Mucosa of gallbladder (tissue), 1 donor: ENCODE data around the gene LRRTM4. TPM values are rescaled to one million over a fixed set of nuclear protein-coding genes. Genes with fewer than 3 reads are reported as not detected.
"Not testable (repeated sequence)": the region's sequence is repeated elsewhere in the genome, so short reads cannot be mapped to it uniquely, and the experiment has no call there.

Experiments
- DNase-seq: peaks from one replicate; pipeline ENCODE4 v3.0.0-alpha.2; 2020; ENCODE audit warnings: low spot score
- total RNA-seq: library from RNA; stranded (reverse); gene quantifications from one replicate; pipeline ENCODE4 v1.2.1, GENCODE V29; 2021
- donor health status: DM: no; HTN: no; CAD: no.

Gene LRRTM4
- total RNA-seq, 1 donor from 2014 or later, result 0.23 TPM

DNA sequence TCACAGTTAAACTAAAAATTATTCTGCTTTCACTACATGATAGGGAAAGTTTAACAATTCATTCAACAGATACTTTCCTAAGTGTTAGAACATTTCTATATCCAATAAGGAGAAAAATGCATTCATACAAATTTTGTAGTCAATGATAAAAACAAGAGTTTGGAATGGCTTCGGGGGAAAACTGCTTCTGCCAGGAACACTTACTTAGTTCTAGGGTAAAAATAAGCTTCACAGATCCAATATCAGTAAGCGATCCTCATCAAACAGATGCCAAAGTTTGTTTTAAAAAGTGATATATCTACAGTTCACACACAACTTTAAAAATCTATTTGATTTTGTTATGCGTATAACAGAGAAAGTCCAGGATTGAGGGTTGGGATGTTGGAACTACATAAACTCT lies 199.7 kb downstream of the LRRTM4 start:
- no peak for DNase-seq

DNA sequence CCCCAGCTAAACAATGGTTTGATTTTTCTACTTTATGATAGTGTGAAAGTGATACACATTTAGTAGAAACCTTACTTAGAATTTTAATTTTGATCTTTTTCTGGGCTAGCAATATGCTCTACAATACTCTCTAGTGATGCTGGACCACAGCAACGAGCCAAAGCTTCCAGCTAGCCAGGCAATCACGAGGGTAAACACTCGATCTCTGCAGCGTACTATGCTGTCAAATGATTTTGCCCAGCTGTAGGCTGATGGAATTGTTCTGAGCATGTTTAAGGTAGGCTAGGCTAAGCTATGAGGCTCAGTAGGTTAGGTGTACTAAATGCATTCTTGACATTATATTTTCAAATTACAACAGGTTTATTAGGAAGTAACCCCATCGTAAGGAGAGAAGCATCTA lies 207.5 kb downstream of the LRRTM4 start:
- no peak for DNase-seq

DNA sequence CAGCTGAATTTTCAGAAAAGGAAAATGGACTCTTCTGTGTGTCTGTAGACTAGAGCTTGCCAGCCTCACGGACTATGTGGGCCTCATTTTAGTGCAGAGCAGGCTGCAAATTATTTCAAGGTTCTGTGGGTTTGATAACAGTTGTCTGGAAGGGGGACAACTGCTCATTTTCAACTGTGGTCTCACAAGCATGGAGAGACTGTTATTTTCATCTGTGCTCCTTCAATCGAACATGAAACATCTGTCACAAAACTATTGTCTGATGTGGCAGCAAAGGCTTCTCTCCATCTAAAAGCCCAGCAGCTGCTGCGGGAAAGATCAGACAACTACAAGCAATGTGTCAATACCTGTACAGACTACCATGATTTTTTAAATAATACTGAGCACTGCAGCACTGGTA lies 211.8 kb downstream of the LRRTM4 start:
- no peak for DNase-seq

DNA sequence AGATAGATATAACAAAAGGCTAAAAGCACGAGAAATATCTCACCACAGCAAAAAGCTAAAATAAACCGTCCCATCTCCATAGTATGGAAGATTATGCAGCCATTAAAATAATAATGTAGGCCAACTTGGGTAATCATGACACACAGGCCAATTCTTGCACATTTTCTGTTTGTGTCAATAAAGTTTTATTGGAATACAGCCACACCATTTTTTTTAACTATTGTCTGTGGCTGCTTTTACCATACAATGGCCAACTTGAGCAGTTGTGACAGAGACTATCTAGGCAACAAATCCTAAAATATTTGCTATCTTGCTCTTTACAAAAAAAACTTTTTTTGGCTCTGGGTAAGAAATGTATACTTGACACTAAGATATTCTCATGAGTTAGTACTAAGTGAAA lies 212.5 kb downstream of the LRRTM4 start:
- DNase-seq, result no peak

DNA sequence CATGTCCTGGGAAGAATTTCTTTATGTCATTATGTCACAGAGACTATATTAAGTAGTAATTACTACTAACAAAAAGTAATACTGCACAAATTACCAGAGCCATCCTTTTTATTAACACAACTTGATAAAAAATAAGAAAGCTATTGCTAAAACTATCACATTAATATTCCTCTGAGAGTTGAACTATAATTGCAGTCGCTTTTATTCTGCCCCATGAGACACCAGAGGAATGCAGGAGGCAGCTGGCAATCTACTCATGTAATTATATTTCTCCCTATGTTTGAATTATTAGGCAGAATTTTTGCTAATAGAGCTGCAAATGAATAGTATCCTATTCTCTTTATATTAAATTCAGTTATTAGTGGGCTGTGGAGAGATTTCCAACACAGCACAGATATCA lies 220.7 kb downstream of the LRRTM4 start:
- DNase-seq, result no peak

DNA sequence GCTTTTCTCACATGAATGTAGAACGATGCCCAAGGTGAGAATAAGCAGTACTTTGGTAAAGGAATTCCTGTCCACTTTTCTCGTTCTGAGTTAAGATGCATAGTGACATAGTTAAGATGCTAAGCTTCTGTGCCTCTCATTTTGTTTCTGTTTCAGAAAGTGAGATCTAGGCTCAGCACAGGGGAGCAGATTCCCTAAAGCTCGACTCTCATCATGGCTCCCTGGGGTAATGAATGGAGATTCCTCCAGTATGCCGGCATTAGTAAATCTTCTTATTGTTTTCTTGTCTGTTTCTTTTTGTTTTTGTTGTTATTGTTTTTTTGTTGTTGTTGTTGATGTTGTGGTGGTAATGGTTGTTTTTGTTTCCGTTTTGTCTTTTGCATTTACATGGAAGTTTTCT lies 225.4 kb downstream of the LRRTM4 start:
- DNase-seq, result no peak

DNA sequence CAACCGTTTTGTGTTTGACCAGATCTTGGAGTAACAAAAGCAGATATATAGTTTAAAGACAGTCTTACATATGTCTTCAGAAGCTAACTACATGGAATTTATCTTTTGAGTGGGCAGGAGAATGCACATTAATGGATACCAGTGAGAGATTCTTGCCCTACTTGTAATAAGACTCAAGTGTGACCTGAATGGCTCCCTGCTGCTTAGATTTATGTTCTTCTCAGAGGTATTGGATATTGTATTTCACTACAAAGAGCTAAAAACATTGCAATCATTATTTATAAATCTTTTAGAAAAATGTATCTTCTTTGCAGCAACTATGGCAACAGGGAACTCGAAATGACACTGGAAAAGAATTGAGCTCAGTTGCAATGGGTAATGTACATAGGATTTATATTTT lies 227.7 kb downstream of the LRRTM4 start:
- DNase-seq, result no peak

DNA sequence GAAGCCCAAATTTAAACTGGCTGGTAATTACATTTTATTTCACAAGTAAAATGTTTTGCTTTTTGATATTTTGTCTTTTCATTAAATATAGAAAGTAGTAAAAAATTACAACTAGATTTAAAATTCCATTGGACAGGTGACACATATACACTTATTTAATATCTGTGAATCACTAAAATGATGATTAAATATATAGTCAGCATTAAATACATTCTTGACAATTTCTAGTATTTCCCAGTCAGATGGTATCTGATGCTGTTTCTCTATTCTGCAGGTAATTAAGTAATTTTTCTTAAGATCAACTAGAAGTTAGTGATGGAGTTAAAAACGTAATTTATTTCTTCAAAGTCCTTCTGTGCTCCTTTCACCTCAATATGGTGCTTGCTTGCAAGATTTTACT lies 237.8 kb downstream of the LRRTM4 start:
- DNase-seq, result no peak

DNA sequence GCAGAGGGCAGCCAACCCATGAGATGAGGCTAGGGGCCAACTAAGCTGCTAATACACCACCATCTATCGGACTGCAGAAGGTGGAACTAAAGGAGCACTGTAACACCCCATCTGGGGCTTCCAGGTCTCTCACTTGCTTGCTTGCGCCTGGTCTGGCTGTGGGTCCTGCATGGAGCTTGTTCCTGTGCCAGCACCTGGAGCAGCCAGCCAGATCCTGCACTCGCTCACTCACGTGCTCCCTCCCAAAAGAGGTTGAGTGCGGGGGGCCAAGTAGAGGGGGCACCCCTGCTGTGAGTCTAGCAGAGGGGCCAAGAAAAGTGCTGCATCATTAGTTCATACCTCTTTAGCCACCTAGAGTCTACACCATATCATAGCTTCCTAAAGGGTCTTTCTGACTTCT lies 250.9 kb downstream of the LRRTM4 start:
- DNase-seq, result no peak

DNA sequence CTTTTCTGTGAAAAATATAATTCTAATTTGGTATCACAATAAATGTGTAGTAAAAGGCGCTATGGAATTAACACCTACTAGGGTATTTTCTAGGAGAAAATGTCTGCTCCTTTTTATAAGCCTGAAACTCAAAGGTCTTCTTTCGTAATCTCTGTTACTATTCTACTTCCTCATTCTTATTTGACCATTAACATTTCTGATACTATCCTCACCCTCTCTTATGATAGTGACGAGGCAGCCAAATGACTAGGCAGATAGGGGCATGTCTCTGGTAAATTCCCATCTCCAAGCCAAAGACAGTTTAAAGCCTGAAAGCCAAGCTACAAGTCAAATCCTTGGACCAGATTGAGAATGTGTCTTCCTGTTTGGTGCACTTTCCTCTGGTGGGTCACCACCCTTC lies 251.7 kb downstream of the LRRTM4 start:
- no peak for DNase-seq

DNA sequence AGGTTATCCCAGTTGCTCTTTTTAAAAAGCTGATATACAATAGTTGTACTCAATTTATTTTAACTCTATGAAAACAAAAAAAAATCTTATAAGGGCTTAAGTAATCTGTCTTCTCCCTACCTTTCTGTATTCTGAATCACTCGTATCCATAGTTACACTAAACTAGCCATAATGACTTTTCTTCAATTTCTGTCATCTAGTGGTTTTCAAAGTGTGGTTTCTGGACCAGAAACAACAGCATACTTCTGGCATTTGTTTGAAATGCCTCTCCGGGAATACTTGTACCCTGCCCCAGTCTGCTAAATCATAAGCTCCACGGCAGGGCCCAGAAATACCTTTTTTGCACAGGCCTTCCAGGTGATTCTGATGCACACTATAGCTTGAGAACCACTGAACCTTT lies 253.6 kb downstream of the LRRTM4 start:
- DNase-seq, result no peak

DNA sequence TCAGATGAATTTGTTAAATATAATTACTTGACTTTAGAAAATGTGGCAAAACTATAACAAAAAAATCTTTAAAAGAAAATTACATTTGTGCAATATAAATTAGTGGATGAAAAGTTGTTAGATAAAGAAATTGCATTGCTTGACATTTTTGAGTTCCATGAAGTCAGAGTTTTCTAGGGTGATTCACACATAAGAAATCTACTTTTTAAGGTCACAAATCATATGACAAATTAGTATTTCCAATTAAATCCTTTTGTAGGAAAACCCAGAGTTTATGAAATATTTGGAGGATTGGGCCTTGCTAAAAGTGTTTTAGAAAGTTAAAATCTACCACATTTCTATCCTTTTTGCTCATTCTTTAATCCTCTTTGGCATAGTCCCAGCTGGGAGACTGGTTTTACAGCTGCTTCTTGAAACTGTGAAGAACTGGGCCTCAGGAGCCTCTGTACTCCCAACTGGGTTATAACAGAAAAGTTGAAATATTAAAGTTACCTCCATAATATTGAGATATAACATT lies 289.2 kb downstream of the LRRTM4 start:
- no peak for DNase-seq

DNA sequence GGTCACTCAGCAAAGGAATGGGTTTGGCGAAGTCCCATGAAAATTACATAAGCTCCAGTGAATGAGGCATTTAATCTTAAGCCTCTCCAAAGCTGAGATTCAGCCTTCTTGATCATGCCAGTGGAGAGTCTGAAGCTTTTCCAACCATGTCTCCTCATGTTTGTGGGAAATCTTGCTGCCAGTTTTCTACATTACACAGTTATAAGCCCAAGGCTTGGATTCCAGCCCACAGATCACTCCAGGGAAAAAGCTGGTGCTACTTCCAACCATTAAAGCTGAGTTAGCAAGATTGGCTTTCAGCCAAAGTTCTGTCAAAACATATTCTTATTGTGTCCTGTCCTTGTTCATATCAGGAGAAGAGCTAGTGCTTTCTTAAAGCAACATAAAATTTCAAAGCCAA lies 293.8 kb downstream of the LRRTM4 start:
- no peak for DNase-seq

DNA sequence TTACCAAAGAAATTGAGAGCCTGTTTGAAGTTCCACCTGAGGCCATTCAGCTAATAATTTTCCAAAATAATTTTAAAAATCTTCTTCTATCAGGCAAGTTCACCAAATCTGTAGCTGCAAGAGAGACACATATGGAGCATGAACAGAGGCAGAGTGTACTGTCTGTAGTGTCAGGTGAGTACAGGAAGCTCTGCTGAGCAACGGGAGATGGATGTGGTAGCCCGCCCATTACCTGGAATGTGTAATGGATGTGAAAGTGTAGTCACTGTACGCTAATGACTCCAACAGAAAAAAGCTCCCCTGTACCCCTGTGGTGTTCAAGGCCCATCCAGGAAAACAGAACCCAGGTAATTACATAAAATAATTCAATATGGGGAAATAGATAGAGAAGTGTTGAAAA lies 311.5 kb downstream of the LRRTM4 start:
- no peak for DNase-seq

DNA sequence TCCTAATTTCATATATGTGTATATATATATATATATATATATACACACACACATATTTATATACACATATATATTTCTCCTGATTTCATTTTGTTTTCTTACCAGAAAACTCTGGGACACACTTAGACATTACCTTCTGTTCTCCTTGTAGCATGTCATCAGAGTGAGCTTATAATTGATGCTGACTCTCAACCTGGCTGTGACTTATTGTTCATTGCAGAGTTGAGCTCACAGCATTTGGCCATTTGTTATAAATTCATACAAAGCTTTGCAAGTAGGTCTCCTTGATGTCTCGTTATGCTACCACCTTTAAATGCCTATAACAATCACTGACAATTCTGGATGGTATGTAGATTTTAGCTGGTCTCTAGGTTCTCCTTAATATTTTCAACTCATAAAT lies 314.8 kb downstream of the LRRTM4 start:
- no peak for DNase-seq

DNA sequence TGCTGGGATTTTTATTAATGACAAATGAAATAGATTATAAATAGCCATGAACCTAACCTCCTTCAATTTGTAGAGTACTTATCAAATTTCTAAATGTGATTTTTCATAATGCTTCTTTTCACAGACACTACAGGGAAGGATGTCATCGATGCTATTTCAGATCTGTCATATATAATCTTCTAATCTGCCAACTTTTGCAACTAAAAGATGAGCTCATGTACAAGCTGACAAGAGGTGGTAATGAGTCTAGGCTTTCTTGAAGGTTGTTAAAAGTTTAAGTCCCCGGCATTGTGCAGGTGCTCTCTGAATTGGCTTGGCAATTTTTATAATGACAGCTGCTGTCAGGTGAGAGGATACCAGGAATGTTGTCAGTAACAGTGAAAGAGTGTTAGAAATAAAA lies 320.4 kb downstream of the LRRTM4 start:
- DNase-seq, result no peak

DNA sequence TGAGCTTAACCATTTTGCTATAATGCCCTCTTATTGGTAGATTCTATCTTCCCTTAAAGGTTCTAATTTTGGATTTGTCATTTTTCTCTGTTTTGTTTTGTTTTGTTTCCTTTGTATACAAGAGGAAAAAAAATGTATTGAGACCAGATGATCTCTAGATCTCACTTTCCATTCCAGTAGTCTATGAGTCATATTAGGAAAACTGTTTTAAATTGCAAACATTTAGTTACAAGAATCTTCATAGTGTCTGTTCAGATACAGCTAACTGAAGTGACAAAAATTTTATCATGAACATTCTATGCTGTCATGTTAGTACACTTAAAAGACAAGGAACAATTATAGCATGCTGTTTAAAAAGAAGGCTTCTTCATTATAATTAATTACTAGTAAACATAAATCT lies 322.8 kb downstream of the LRRTM4 start:
- DNase-seq, result no peak

DNA sequence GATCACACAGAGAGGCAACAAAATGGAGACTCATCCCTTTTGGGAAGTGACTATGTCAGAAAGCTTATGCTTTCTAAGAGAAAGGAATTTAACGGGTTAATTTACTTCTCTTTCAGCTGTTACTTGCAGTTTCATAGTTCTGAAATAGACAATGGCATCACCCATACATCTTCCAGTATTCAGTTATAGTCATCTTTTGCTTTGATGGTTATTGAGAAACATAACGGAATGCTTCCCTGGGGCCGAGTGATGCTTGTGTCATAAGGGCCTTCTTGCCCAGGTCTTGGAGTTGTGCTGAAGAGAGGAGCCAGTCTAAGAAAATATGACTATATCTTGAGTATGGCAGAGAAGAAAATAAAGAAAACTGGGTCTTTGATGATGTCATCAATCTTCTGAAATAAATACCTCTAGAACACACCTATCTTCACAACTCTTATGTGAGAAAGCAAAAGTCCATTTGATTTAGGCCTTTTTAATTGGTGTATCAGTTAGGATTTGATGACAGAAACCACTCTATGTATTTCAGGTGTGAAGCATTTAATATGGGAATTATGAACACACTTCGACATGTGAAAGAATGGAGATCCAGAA lies 328.2 kb downstream of the LRRTM4 start:
- no peak for DNase-seq

DNA sequence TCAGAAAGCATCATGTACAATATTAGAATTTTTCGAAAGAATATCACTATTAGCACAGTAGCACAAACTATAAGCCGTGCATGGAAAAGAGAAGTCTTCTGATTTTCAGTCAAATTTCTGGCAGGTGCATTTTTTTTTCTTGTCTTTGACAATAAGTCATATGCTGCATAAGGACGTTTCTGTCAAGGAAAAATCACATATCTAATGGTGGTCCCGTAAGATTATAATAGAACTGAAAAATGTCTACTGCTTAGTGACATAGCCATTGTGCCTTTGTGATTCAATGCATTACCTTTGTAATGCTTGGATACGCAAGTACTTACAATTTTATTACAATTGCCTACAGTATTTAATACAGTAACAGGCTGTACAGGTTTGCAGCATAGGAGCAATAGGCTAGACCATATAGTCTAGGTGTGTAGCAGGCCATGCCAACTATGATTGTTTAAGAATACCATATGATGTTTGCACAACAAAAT lies 329.3 kb downstream of the LRRTM4 start:
- no peak for DNase-seq

DNA sequence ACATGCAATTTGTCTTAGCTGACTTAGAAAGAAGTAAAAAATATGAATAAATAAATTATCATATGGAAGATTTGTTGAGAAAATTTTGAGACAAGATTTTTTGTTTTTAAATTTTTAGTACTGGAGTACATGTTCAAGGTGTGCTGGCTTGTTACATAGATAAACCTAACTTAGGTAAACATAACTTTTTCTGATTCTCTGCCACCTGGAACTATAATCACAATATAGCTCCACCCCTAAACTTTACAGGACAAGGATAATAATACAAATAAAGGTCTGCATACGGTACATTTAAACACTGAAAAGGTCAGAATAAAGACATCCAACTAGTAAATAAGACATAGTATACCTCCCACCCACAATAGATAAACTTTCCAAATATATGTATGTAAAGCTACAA lies 330.5 kb downstream of the LRRTM4 start:
- no peak for DNase-seq

DNA sequence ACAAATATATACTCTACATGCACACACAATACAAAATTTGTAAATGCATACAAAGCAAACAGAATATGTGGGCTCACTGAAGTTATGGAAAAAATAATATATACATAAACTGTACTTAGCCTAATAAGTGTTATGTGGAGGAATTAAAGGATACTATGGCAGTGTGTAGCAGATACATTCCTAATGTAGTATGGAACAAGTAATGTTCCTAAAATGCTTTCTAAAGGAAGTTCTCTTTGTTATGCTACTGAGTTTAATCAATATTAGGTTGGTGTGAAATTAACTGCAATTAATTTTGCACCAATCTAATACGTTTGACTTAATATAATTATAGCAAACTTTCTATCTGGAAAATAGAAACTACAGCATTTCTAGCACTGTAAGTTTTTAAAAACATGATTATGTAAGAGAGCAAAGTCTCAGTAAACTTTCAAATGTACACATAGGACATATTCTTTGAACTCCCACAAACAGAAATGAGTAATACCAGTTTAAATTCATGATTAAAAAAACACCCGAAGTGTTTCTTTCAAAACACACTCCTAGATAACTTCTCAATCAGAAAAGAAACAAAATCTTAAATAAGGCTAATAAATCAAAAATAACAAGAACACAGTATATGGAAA lies 331.3 kb downstream of the LRRTM4 start:
- DNase-seq, result no peak

DNA sequence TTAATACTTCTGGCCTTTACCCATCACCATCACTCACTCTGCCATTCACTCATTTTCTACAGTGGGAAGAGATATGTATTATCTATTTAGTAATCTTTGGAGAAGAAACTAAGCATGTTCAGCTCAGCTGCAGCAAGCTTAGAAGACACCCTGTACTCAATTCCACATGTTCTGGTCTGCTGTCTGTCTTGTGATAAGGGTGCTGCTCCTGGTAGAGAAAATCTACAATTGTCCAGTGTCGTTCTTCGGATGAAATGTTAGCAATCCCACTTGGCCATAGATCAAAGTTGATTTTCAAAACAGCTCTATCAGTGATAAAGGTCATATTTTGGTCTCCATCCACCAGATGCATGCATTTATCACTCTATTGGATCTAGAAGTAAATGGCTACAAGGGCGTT lies 337.1 kb downstream of the LRRTM4 start:
- DNase-seq, result no peak

DNA sequence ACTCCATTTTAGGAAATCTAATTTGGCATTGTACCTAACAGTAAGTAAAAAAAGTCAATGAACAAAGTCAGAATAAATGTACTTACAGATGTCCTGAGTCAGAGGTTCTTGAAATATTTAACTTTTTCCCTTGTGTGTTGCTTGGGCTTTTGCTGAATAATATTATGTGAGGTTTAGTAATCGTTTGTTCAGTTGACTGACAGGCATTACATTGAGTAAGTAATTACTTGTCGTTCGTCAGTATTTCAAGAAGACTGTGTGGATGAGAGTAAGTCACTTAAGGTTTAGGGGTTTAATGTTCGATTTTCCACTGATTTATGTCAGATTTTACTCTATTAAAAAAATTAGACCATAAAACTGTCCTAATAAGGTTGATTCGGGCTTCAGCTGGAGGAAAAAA lies 342.9 kb downstream of the LRRTM4 start:
- DNase-seq, result no peak

DNA sequence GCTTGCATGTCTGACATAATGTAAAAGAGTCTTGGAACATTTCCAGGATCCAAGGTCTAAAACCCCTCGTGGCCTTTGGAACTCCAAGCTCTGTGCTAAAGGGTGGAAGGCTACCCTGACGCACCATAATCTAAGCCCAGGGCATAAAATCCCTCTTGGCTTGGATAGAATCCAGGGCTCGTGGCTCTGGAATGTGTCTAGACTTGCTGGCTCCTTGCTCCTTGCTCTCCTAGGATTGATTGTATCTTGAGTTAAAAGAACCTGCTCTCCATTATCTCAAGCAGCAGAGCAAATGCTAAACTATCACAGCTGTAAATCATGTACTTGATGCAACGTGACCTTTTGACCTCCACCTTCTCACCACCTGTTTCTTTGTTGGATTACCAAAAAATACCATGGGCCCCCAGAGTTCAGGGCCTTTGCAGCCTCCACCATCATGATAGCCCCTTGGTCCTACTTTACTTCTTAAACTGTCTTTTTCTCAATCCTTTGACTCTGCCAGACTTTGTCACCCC lies 346.9 kb downstream of the LRRTM4 start:
- DNase-seq, result not testable (repeated sequence)
